NCI-H460 (cell line): ENCODE results near the gene ACAN. TPM values are rescaled to one million over a fixed set of nuclear protein-coding genes. Genes with fewer than 3 reads are reported as not detected.
A peak's percentile ranks its signal among the peaks of the same experiment; 100 is the strongest.

Source experiments
- DNase-seq: peaks from one replicate; pipeline ENCODE4 v3.0.0-alpha.2; 2016; ENCODE audit warnings: low read depth; ENCODE audit errors: extremely low read depth
- total RNA-seq: library from RNA; depleted of rRNA; stranded (reverse); fragments of >200 nt; shearing (Covaris generic); gene quantifications from 2 replicates; pipeline ENCODE4 v1.2.3, GENCODE V29; 2014

ACAN gene
- total RNA-seq, 1 experiment from 2014 or later, result not detected

DNA sequence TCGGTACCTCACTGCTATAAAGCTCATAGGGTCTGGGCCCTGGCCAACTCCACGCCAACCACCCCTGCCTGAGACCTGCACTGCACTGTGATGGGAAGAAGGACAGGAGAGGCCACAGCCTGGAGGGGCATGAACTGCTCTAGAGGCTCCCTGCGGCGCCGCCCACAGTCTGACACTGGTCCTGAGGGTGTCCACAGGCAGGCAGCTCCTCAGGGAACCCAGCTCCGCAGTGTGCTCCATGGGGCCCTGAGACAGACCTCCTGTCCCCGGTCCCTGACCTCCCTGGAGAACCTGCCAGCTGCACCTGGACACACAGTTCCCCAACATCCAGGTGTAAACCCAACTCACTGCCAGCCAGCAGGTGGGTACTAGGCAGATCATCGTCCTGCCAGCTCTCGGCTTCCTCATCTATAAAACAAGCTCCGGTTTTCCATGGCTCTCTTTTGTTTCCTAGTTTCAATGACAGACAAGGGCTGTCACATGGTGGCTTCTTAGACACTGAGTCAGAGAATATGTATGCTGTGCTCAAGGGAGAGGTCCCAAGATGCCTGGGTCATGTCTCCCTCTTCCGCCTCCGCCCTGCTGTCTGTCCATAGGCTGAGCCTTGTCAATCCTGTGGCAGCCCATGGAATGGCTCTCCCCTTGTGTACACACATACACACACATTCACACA lies 97.2 kb downstream of the ACAN start:
- no peak for DNase-seq

DNA sequence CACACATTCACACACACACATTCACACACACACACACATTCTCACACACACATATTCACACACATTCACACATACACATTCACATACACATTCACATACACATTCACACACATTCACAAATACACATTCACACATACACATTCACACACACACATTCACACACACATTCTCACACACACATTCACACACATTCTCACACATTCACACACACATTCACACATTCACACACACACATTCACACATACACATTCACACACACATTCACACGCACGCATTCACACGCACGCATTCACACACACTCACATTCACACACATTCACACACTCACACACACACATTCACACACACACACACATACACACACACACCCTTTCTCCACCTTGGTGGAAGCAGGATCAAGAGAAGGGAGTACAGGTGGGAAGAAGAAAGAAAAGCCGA lies 97.8 kb downstream of the ACAN start:
- no peak for DNase-seq

DNA sequence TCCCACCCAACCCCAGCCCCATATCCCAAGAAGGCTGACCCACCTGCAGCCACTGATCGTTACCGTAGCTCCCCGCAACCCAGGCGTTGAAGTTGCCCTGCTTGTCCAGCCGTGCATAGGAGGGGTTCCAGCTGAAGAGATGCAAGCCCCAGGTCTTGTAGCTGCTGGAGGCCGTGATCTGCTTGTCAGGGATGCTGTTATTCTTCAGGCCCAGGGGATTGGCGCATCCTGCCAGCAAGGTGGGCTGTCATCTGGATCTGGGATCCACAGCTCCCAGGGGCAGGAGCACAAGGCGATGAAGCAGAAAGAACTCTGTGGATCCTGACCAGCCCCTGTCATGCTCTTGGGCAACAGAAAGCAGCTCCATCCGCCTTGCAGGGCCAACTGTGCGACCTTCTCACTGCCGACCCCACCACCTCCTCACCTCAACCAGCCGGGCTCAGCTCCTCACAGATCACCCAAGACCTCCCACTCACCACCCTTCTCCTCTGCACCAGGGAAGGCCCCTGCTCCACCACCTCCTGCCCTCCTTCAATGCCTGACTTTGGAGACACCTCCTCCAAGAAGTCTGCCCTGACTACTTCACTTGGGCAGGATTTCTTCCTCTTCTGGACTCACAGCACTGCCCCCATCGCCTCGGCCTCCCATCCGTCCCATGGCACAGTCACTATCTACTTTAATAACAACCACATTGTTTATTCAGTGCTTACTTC lies 98.4 kb downstream of the ACAN start:
- DNase-seq, result no peak

DNA sequence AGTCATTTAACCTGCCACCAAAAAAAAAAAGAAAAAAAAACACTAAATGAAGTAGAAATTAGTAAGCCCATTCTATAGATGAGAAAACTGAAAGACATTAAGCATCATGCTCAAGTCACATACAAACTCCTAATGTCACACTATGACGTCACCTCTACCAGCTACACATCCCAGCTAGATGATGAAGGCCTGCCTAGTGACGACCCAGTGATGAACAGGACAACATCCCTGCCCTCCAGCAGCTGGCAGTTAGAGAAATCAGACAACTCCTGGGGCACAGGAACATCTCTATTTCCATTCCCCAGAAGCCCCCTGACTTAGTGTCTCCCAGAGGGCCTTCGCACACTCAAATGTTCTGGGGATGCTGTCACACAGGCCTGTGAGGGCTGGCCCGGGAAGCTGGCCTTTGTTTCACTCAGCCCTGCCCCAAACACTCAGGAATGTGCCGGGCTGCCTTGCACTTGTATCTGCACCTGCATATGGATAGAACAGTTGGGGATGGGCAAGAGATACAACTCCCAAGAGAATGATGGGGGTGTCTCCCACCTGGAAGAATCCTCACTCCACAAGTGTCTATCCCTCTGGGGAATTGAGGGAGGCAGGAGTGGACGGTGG lies 99.1 kb downstream of the ACAN start:
- DNase-seq, result no peak

DNA sequence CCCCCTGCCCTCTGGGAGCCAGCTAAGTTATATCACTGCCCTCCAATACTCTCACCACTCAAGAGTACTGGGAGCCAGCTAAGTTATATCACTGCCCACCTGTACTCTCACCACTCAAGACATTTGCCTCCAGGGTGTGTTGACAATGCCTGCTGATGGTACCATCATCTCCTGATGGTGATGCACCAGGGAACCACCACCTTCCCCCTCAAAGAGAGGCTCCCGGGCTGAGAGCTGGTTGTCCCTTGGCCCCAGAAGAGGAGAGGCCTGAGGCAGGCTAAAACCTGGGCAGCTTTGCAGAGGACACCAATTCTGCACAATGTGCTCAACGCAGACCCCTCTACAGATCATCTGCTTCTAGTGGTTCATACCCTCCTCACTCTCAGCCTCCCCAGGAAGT lies 99.6 kb downstream of the ACAN start:
- DNase-seq, result no peak

DNA sequence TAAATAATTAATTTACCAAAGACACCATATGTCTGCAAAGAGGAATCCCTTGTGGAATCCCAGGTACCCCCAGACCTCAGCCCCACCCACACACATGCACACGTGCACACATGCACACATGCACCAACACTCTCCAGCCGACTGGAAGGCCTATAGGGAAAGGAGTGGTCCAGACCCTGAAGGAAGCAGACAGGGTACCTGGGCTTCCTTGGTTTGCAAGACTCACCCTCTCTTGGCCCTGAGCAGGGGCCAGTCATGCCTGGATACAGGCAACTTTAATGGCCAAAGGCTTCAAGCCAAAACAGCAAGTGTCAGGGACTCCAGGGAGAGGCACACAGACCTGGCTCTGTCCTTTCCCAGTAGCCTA lies 101.0 kb downstream of the ACAN start:
- DNase-seq, result no peak

DNA sequence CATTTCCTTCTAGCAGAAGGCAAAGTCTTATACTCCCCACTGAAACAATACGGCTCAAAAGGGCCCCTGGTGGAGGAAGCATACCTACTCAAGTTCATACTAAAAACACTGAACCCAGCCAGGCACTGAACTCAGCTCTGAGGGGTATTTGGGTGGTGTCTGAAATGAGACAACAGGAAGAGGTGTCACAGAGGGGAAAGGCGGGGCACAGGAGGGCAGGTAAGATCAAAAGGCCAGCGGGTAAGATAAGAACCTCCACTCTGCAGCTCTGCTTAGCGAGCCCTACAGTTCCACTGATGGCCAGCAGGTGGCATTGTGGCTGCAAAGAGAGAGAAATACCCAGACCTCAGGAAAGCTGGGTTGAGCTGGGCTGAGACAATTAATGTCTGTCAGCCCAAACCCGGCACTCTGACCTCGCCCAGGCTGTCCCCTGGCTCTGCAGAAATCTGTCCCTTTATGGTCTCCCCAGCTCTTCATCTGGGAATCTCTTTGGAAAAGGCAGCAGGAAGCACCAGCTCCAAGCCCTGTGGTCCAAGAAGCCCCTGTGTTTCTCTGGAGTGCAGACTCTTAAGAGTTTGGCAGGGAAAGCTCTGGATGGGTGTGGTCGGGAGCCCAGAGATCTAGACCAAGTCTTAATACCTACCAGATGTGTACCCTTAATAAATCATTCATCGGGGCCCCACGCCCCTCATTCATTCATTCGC lies 101.5 kb downstream of the ACAN start:
- DNase-seq, result peak; percentile 79

DNA sequence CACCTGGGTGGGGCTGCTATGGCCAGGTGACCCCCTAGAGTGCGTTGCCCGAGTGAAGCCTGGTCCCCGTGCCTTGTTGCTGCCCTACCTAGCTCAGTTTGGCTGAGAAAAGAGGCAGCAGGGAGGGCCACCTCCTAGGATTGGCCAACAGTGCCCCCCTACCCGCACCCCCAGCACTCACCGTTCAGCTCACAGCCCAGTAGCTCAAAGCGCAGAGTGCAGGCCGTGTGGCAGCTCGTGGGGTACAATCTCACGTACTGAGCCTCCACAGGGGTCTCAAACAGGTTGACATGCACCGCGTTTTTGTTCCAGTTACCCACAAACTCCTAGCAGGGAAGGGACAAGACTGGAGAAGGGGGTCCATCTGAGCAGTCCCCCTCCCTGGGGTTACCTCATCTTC lies 102.3 kb downstream of the ACAN start:
- no peak for DNase-seq

DNA sequence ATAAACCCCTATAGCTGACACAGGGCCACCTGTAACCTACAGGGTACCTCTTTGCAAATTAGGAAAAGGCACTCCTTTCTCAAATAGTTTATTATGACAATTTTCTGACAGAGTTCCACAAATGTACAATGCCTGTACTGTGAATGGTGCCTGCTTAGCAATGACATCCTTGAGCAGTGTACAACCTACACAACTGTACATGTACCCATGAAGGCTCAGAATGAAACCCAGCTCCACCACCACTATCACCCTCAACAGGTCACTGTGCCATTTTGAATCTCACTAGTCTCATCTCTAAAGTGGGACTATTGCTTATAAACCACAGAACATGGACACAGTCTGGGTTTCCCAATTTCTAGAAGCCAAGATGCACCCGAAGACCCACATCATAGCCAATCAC lies 102.9 kb downstream of the ACAN start:
- no peak for DNase-seq

DNA sequence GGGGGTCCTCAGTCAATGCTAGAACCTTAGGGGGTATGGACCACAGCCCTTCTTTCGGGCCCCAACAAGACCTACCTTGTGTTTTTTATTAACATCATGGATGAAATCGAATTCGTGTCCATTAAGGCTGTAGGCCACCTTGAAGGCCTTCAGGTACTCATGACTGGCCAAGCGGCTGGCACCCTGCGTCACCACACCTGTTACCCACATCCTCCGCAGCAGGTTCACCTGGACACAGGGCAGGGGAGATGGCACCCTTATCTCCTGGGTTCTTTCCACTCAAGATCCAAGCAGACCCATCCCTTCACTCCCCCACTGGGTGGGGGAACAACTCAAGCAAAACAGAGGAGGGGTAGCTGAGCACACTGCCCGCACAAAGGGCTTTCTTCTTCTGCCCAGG lies 103.3 kb downstream of the ACAN start:
- DNase-seq, result no peak

DNA sequence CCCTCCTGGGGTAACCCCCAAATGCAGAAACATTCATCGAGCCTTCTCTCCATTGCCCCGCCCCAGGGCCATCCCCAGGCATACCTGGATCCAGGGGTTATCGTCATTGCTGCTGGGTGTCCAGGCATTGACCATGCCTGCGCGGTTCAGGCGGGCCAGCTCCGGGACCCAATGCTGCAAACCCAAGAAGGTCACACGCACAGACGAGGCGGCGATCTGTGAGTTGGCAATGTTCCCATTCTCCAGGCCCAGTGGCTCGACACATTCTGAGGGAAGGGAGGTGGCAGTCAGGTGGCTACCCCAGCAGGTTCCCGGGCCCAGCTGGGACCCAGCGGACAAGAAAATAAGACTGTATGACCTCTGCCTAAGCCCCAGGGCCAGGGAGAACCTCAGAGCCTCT lies 103.9 kb downstream of the ACAN start:
- DNase-seq, result no peak

DNA sequence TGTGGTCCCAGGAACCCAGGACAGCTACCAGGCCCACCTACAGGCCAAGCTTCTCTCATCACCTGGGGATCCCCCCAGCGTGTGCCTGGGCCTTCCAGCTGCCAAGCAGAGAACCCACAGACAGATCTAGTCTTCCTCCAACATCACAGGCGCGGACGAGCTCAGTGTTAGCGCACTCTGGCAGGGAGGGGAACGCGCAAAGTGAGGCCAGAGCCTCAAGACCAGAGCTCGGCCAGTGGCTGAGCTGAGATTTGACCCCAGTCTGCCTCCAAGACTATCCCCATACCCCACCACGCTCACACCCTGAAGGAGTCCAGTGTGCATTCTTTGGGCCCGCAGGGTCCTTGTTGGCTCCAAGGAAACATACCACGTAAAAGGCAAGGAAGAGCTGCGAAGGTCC lies 104.9 kb downstream of the ACAN start:
- no peak for DNase-seq

DNA sequence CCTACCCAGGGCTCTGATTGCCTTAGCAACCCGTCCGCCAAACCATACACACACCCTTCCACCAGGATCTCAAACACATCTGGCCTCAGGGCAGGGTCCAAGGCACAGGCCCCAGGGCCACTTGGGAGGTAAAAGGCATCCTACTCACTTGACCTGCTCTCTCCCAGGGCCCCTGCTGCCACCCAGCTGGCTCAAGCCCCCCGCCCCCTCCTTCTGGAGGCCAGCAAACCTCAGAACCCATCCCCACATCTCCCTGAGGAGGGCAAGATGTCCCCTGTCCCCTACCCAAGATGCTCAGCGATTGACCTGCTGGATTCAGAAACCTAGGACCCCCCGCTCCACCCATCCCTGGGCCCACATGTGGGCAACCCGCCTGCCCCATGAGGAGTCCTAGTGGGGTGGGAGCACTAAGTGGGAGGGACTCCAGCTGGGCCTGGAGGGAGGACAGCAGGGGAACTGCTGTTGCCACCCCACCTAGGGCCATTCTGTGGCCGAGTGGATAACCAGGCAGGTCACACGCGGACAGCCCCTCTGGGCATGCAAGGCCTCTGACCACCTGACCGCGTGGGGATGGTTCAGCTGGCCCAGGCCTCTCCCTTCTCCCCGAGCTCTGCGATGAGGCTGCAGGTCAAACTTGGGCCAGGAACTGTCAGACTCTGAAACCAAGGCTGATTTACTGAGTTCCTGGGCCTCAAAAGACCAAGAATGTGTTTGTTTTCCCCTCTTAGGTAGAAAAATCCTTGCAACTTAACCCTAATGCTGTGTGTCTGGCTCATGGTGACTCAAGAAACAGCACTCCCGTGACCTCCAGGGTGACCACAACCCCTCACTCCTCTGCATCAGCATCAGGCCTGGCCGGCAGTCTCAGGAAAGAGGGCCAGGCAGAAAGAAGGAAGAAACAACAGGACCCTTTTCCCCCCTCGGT lies 105.7 kb downstream of the ACAN start:
- DNase-seq, result no peak

DNA sequence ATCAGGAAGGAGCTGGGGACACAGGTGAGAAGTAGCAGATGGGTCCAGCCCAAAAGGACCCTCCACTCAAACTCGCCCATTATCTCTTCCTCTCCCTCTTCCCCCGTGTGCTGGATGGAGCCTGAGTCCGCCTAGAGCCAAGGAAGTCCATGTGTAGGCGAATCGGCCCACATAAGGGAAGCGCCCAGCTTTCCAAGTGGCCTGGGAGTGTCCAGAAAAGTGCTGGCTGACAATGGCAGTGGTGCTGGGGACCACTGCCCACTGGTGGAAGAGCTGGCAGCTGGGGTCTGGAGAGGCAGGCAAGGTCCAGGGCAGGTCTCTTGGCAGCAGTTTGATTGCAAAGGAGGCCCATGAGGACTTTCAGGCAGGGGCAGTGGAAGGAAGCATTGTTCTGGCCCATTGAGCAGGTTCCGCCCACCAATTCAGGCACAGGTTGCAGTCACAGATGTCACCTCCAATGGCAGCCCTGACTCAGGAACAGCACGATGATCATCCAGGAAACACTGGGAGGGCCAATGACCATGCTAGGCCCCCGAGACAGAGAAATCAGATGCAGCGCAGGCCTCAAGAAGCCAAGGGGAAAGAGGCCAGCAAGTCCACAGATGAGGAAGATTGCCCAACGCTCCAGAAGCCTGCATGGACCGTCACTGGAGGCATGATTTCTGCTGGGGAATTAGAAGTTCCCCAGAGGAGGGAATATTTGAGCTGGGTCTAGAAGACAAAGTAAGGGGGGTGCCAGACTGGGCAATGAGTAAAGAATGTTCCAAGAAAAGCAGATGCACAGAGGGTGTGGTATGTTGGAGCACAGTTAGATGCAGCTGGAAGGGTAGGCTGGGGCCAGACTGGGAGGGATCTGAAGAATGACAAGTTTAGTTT lies 107.0 kb downstream of the ACAN start:
- DNase-seq, result no peak

DNA sequence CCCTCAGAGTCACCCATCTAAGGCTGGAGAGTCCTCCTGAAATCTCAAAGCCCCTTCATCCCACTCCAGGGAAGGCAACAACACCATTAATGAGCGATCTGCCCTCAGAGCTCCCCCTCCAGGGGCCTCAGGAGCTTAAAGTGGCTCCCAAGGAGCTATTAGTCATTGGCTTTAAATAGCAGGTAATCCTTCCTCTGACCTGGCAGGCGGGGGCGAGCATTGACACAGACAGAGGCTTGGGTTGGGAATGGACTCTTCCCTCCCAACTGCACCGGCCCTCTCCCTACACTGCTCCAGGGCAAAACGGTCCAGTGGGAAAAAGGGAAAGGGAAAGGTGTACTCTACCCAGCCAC lies 108.5 kb downstream of the ACAN start:
- DNase-seq, result no peak

DNA sequence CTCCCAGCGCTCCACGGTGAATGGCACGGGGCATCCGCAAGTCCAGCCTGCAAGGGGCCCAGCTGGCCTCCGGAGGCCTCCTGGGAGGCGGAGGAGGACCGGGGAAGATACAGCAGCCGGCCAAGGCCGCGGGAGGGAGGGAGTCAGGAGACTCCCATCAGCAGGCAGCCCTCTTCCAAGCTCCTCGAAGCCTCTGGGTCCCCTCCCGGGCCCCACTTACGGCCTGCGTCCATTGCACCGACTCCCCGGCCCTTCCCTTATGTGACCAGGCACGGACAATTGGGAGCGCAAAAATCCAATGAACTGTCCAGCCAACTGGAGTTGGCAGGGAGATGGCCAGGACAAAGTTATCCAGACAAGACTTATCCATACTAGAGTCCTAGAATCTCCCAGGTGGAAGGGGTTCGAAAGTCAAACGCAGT lies 109.3 kb downstream of the ACAN start:
- DNase-seq, result no peak

DNA sequence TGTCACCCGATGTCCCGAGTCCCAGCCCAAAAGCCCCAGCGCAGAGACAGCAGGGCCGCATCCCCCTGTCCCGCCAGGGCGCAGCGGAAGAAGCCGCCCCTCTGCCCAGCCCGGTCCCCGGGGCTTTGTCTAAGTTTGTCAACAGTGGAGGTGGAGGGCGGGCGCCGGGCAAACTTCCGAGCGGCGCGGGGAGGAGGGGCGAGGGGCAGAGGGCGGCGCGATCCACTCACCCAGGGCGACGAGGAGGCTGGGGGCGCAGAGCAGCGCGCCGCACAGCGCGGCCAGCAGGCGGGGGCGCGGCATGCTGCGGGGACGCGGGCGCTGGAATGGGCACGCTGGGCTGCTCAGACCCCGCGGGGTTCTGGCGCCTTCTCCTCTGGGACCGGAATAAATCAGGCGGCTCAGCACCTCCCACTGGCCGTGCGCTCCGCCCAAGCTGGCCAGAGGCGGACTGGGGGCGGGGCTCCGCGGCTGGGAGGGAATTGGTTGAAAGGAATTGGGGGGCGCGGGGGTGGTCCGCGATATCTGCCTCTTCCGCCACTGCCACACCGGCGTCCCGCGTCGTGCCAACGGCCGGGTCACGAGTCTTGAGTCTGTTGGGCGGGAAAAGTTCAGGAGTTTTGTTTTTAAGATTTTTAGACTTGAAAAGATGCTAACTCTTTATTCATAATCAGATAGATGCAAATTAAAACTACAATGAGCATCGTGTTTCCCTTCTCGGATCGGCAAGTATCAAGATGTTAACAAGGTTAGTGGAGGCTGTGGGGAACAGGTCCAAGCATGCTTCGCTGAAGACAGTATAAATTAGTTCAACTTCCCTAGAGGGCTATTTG lies 110.0 kb downstream of the ACAN start, which contains the start of gene MFGE8:
TSS of gene MFGE8 (minus strand) at position 363 of the 833 bp plus-strand sequence. CDS start at position 303, 60 bp downstream.
- DNase-seq, result peak; percentile 65

DNA sequence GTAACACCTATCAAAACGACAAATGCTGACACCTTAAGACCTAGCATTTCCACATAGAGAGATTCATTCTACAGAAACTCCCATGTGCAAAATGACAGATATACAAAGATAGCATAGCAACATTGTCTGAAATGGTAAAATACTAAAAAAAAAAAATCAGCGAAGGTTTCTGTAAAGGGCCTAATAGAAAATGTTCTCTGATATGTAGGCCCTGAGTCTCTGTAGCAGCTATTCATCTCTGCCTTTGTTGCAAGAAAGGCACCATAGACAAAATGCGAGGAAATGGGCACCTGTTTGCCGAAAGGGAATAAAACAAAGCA lies 110.6 kb downstream of the ACAN start:
- DNase-seq, result no peak

DNA sequence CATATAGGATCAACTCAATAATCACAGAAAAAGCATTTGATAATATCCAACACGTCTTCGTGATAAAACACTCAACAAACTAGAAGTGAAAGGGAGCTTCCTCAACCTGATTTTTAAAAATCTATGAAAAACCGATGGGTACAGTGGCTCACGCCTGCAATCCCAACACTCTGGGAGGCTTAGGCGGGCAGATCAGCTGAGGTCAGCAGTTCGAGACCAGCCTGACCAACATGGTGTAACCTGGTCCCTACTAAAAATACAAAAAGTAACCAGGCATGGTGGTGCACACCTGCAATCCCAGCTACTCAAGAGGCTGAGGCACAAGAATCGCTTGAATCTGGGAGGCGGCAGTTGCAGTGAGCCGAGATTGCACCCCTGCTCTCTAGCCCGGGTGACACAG lies 112.1 kb downstream of the ACAN start:
- no peak for DNase-seq
